ENCODE measurements around the gene DEPDC1B. TPM values are rescaled to one million over a fixed set of nuclear protein-coding genes. Genes with fewer than 3 reads are reported as not detected.

The DEPDC1B gene
- polyA plus RNA-seq, 1 donor from 2014 or later = 7.1 TPM

GRCh38 chr5:60551250-60551649, 148.7 kb downstream of the DEPDC1B start:
- Histone ChIP-seq H3K36me3 (ENCODE audit: insufficient read depth, low read length) (no peaks in the 10 kb centered on the region), H2AFZ (ENCODE audit: low read depth, low read length) (no peak overlapping the region), H3K9ac (ENCODE audit: low read length) (no peak overlapping the region), H3F3A (ENCODE audit: insufficient read depth, low read length, poor library complexity, severe bottlenecking) (no peaks in the 10 kb centered on the region), H3K4me2 (ENCODE audit: low read length) (no peak overlapping the region), H3K4me3 (ENCODE audit: low read length) (no peak overlapping the region), H3K27me3 (ENCODE audit: insufficient read depth, low read depth, low read length) (no peaks in the 10 kb centered on the region), H3K27ac (ENCODE audit: low read length) (no peak overlapping the region), H4K20me1 (ENCODE audit: insufficient read depth) (no peaks in the 10 kb centered on the region), H3K9me2 (ENCODE audit: insufficient read depth, low read length) (no peaks in the 10 kb centered on the region), H3K9me3 (ENCODE audit: low read length) (no peaks in the 10 kb centered on the region), H3K79me2 (replicated peaks; ENCODE audit: insufficient read depth, low read length) (no peaks in the 10 kb centered on the region)
- TF ChIP-seq EZH2 (IDR thresholded peaks at IDR 0.05; ENCODE audit: borderline replicate concordance, insufficient read depth, low read length, poor library complexity, severe bottlenecking) (no peak), MXI1 (conservative IDR thresholded peaks at IDR 0.05; ENCODE audit: poor library complexity, severe bottlenecking) (no peak), TAF1 (IDR thresholded peaks at IDR 0.05; ENCODE audit: low read depth) (no peak), EP300 (conservative IDR thresholded peaks at IDR 0.05; ENCODE audit: poor library complexity, severe bottlenecking) (no peak), CTCF (IDR thresholded peaks at IDR 0.05; ENCODE audit: poor library complexity, severe bottlenecking) (no peak)

GRCh38 chr5:60550311-60550710, 149.7 kb downstream of the DEPDC1B start:
- Histone ChIP-seq H3K27me3 (ENCODE audit: insufficient read depth, low read depth, low read length) (no peaks in the 10 kb centered on the region), H3K36me3 (ENCODE audit: insufficient read depth, low read length) (no peaks in the 10 kb centered on the region), H3K9me3 (ENCODE audit: low read length) (no peaks in the 10 kb centered on the region), H3K4me3 (ENCODE audit: low read length) (no peak overlapping the region), H3F3A (ENCODE audit: insufficient read depth, low read length, poor library complexity, severe bottlenecking) (no peaks in the 10 kb centered on the region), H3K9ac (ENCODE audit: low read length) (no peak overlapping the region), H3K27ac (ENCODE audit: low read length) (no peak overlapping the region), H4K20me1 (ENCODE audit: insufficient read depth) (no peaks in the 10 kb centered on the region), H3K79me2 (replicated peaks; ENCODE audit: insufficient read depth, low read length) (no peaks in the 10 kb centered on the region), H2AFZ (ENCODE audit: low read depth, low read length) (no peak overlapping the region), H3K9me2 (ENCODE audit: insufficient read depth, low read length) (no peaks in the 10 kb centered on the region), H3K4me2 (ENCODE audit: low read length) (no peak overlapping the region)
- TF ChIP-seq SMC3 (conservative IDR thresholded peaks at IDR 0.05; ENCODE audit: poor library complexity) (no peak), RAD21 (conservative IDR thresholded peaks at IDR 0.05) (no peak), MXI1 (conservative IDR thresholded peaks at IDR 0.05; ENCODE audit: poor library complexity, severe bottlenecking) (no peak)

GRCh38 chr5:60549841-60550240, 150.1 kb downstream of the DEPDC1B start:
- no peaks in the 10 kb centered on the region for H3K27me3 ChIP-seq (ENCODE audit: insufficient read depth, low read depth, low read length)
- H3F3A ChIP-seq (ENCODE audit: insufficient read depth, low read length, poor library complexity, severe bottlenecking) = no peaks in the 10 kb centered on the region
- H3K27ac ChIP-seq (ENCODE audit: low read length) = no peak overlapping the region
- H3K4me3 ChIP-seq (ENCODE audit: low read length) = no peak overlapping the region
- TF ChIP-seq POLR2AphosphoS5 (IDR thresholded peaks at IDR 0.05) (no peak), EZH2 (IDR thresholded peaks at IDR 0.05; ENCODE audit: borderline replicate concordance, insufficient read depth, low read length, poor library complexity, severe bottlenecking) (no peak), REST (IDR thresholded peaks at IDR 0.05; ENCODE audit: borderline replicate concordance) (no peak), TAF1 (IDR thresholded peaks at IDR 0.05; ENCODE audit: low read depth) (no peak), RAD21 (conservative IDR thresholded peaks at IDR 0.05) (no peak), MXI1 (conservative IDR thresholded peaks at IDR 0.05; ENCODE audit: poor library complexity, severe bottlenecking) (no peak), EP300 (conservative IDR thresholded peaks at IDR 0.05; ENCODE audit: poor library complexity, severe bottlenecking) (no peak), SMC3 (conservative IDR thresholded peaks at IDR 0.05; ENCODE audit: poor library complexity) (no peak), CTCF (IDR thresholded peaks at IDR 0.05; ENCODE audit: poor library complexity, severe bottlenecking) (no peak)
- no peak overlapping the region for H3K9ac ChIP-seq (ENCODE audit: low read length)
- H3K4me2 ChIP-seq (ENCODE audit: low read length) = no peak overlapping the region
- no peaks in the 10 kb centered on the region for H3K9me2 ChIP-seq (ENCODE audit: insufficient read depth, low read length)
- H4K20me1 ChIP-seq (ENCODE audit: insufficient read depth) = no peaks in the 10 kb centered on the region
- no peak overlapping the region for H2AFZ ChIP-seq (ENCODE audit: low read depth, low read length)
- no peaks in the 10 kb centered on the region for H3K79me2 ChIP-seq (replicated peaks; ENCODE audit: insufficient read depth, low read length)
- no peaks in the 10 kb centered on the region for H3K36me3 ChIP-seq (ENCODE audit: insufficient read depth, low read length)
- H3K9me3 ChIP-seq (ENCODE audit: low read length) = no peaks in the 10 kb centered on the region

All from neural cell (in vitro differentiated cells).